Measurements from ENCODE around the gene DSG4.

The DSG4 gene

GRCh38 chr18:31407649-31408048, 31.1 kb downstream of the DSG4 start:
- DNase-seq (ENCODE audit: low read depth, low spot score), result no peak

- DNase-seq (ENCODE audit: low read depth, low spot score), result no peak
Measured at GRCh38 chr18:31409276-31409675, 32.7 kb downstream of the DSG4 start.

GRCh38 chr18:31410716-31411483, 34.3 kb downstream of the DSG4 start:
- no peak for DNase-seq (ENCODE audit: low read depth, low spot score)

GRCh38 chr18:31413137-31413536, 36.6 kb downstream of the DSG4 start:
- no peak for DNase-seq (ENCODE audit: low read depth, low spot score)

GRCh38 chr18:31417850-31418249, 41.3 kb downstream of the DSG4 start:
- DNase-seq (ENCODE audit: low read depth, low spot score), result no peak

GRCh38 chr18:31419457-31419932, 42.9 kb downstream of the DSG4 start:
- DNase-seq (ENCODE audit: low read depth, low spot score), result no peak

- DNase-seq (ENCODE audit: low read depth, low spot score), result no peak
Measured at GRCh38 chr18:31420032-31420431, 43.5 kb downstream of the DSG4 start.

- DNase-seq (ENCODE audit: low read depth, low spot score), result no peak
Measured at GRCh38 chr18:31420524-31420923, 43.9 kb downstream of the DSG4 start.

- DNase-seq (ENCODE audit: low read depth, low spot score), result no peak
Measured at GRCh38 chr18:31424383-31424988, 47.9 kb downstream of the DSG4 start.

- no peak for DNase-seq (ENCODE audit: low read depth, low spot score)
Measured at GRCh38 chr18:31426021-31426420, 49.4 kb downstream of the DSG4 start.

GRCh38 chr18:31426871-31427406, 50.4 kb downstream of the DSG4 start:
- DNase-seq (ENCODE audit: low read depth, low spot score), result no peak

GRCh38 chr18:31428211-31428610, 51.6 kb downstream of the DSG4 start:
- no peak for DNase-seq (ENCODE audit: low read depth, low spot score)

- no peak for DNase-seq (ENCODE audit: low read depth, low spot score)
Measured at GRCh38 chr18:31429623-31430022, 53.0 kb downstream of the DSG4 start.

- no peak for DNase-seq (ENCODE audit: low read depth, low spot score)
Measured at GRCh38 chr18:31430072-31430471, 53.5 kb downstream of the DSG4 start.

GRCh38 chr18:31430554-31430953, 54.0 kb downstream of the DSG4 start:
- DNase-seq (ENCODE audit: low read depth, low spot score), result no peak

GRCh38 chr18:31432316-31432715, 55.7 kb downstream of the DSG4 start:
- no peak for DNase-seq (ENCODE audit: low read depth, low spot score)

GRCh38 chr18:31436825-31437224, 60.2 kb downstream of the DSG4 start:
- no peak for DNase-seq (ENCODE audit: low read depth, low spot score)

- no peak for DNase-seq (ENCODE audit: low read depth, low spot score)
Measured at GRCh38 chr18:31438402-31438801, 61.8 kb downstream of the DSG4 start.

- DNase-seq (ENCODE audit: low read depth, low spot score), result no peak
Measured at GRCh38 chr18:31439807-31440325, 63.3 kb downstream of the DSG4 start.

GRCh38 chr18:31440787-31441186, 64.2 kb downstream of the DSG4 start:
- no peak for DNase-seq (ENCODE audit: low read depth, low spot score)

GRCh38 chr18:31441493-31441892, 64.9 kb downstream of the DSG4 start:
- no peak for DNase-seq (ENCODE audit: low read depth, low spot score)

- DNase-seq (ENCODE audit: low read depth, low spot score), result no peak
Measured at GRCh38 chr18:31444142-31444541, 67.6 kb downstream of the DSG4 start.

GRCh38 chr18:31445908-31446307, 69.3 kb downstream of the DSG4 start:
- DNase-seq (ENCODE audit: low read depth, low spot score), result no peak
